Esophagus muscularis mucosa (tissue), 4 donors: ENCODE results near the gene USP30.

Source experiments
- EP300 ChIP-seq: sonication (generic); formaldehyde crosslinking; IDR thresholded peaks from one replicate; pipeline ENCODE4 v1.6.1; 2017; ENCODE audit warnings: antibody characterized with exemption
- POLR2A ChIP-seq: fragments of 450-650 bp; IDR thresholded peaks from one replicate; pipeline ENCODE4 v1.6.1; 2017; ENCODE audit warnings: antibody characterized with exemption, moderate library complexity, mild to moderate bottlenecking, low read depth
- POLR2AphosphoS5 ChIP-seq, 2 donors: sonication (generic); formaldehyde crosslinking; IDR thresholded peaks; one replicate each; pipeline ENCODE4 v1.6.1; 2017; ENCODE audit warnings: antibody characterized with exemption in 2 of 2
- TF ChIP-seq, protein P1 (sequence below), 3 experiments: fragments of 200-600 bp in 2 of 3; fragments of 450-650 bp in 1 of 3; sonication (generic) in 2 of 3; IDR thresholded peaks; one replicate each; pipeline ENCODE4 v1.5.1; 2017 to 2019; ENCODE audit warnings: antibody characterized with exemption in 3 of 3, mild to moderate bottlenecking in 2 of 3, moderate library complexity in 1 of 3

GRCh38 chr12:109109746-109110350 lies 57.5 kb downstream of the USP30 start:
- TF ChIP-seq POLR2A = no peak
- TF ChIP-seq, protein P1, sequence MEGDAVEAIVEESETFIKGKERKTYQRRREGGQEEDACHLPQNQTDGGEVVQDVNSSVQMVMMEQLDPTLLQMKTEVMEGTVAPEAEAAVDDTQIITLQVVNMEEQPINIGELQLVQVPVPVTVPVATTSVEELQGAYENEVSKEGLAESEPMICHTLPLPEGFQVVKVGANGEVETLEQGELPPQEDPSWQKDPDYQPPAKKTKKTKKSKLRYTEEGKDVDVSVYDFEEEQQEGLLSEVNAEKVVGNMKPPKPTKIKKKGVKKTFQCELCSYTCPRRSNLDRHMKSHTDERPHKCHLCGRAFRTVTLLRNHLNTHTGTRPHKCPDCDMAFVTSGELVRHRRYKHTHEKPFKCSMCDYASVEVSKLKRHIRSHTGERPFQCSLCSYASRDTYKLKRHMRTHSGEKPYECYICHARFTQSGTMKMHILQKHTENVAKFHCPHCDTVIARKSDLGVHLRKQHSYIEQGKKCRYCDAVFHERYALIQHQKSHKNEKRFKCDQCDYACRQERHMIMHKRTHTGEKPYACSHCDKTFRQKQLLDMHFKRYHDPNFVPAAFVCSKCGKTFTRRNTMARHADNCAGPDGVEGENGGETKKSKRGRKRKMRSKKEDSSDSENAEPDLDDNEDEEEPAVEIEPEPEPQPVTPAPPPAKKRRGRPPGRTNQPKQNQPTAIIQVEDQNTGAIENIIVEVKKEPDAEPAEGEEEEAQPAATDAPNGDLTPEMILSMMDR (IDR thresholded peaks at IDR 0.05) = no peak
- no peak for TF ChIP-seq POLR2AphosphoS5 (IDR thresholded peaks at IDR 0.05)
- no peak for TF ChIP-seq EP300
